Measurements from ENCODE around the gene PCSK4.
A peak's percentile ranks its signal among the peaks of the same experiment; 100 is the strongest.

Gene PCSK4

DNA sequence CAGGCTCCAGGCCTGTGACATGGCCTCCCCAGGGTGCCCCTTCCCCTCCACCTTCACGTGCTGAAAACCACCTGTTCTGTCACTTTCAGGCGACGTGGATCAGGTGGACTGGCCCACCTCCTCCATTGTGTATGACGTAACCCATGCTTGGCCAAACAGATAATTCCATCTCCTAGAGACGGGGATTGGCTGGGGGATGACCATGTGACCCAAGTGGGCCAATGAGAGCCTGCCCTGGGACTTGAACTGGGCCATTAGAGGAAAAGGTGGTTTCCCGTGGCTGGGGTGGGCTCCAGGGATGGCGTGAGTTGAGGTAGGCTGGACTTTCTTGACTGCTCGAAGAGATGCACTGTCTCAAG, 26.2 kb upstream of the PCSK4 start:
- Histone ChIP-seq H3K4ac (ENCODE audit: low read depth in 1 of 2, low read length in 2 of 2) (no peak overlapping the region), H3K23ac (ENCODE audit: low read length in 2 of 2) (no peak overlapping the region), H3K4me1 (ENCODE audit: control insufficient read depth, insufficient read depth, low read depth, low read length) (peaks cover 22% of the 10 kb centered on the region), H3K4me2 (ENCODE audit: low read length, poor library complexity, severe bottlenecking) (no peak overlapping the region), H2BK120ac (ENCODE audit: low read depth, low read length) (no peak overlapping the region), H4K8ac (ENCODE audit: low read length) (no peak overlapping the region), H3K18ac (ENCODE audit: low read depth in 1 of 2, low read length in 2 of 2) (no peak overlapping the region), H3K14ac (ENCODE audit: low read length in 2 of 2) (no peak overlapping the region), H2AFZ (ENCODE audit: low read depth, low read length) (no peak overlapping the region), H3K79me1 (replicated peaks; ENCODE audit: low read length, poor library complexity, severe bottlenecking) (peaks cover 8% of the 10 kb centered on the region), H3K36me3 (ENCODE audit: control insufficient read depth in 1 of 2, insufficient read depth in 2 of 2, low read depth in 1 of 2, low read length in 2 of 2) (no peaks in the 10 kb centered on the region), H3K9ac (ENCODE audit: low read length) (no peak overlapping the region), H2BK5ac (ENCODE audit: low read depth, low read length, poor library complexity, severe bottlenecking) (no peak overlapping the region), H2AK5ac (ENCODE audit: low read length, severe bottlenecking) (no peak overlapping the region), H4K91ac (ENCODE audit: low read length) (no peak overlapping the region), H3K27me3 (ENCODE audit: control insufficient read depth in 1 of 2, insufficient read depth in 1 of 2, low read length in 2 of 2) (peaks cover 12 to 65% of the 10 kb centered on the region in 2 experiments), H2BK12ac (ENCODE audit: low read length in 2 of 2) (no peak overlapping the region), H3K9me3 (ENCODE audit: control insufficient read depth, low read length) (peaks cover 2% of the 10 kb centered on the region), H3K27ac (ENCODE audit: low read length, poor library complexity, severe bottlenecking) (no peak overlapping the region), H2BK15ac (ENCODE audit: low read depth, poor library complexity, severe bottlenecking) (no peak overlapping the region), H3K4me3 (ENCODE audit: insufficient read depth in 1 of 2, low read depth in 1 of 2, low read length in 2 of 2) (no peak overlapping the region)
- DNase-seq, result no peak
- 79% methylated on average over 8 of the region's 8 CpGs for WGBS

DNA sequence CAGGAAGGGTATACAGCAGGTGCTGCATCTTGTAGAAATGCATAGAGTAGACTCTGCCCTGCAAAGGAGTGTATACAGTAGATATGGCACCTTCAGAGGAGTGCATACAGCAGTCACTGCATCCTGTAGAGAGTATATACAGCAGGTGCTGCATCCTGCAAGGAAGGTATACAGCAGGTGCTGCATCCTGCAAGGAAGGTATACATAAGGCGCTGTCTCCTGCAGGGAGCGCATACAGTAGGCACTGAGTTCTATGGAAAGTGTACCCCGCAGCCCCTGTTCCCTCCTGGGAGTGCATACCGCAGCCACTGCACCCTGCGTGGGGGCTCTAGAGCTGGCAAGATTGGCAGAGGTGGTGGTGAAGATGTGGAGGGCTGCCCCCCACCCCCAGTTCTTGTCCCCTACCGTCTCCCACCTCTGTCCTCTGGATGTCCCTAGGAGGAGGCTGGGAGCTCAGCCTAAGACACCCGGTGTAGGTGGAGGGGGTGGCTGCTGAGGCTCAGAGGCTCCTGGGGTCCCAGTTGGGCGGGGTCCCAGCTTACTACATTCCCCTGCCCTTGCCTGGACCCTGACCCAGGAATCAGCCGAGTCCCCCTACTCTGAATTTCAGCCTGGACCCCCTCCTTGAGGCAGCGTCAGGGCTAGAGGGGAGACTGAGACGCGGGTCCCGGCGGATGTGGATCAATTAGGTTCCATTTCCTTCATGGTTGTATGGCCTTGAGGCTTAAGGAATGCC, 25.0 kb upstream of the PCSK4 start:
- Histone ChIP-seq H3K4me3 (ENCODE audit: insufficient read depth in 1 of 2, low read depth in 1 of 2, low read length in 2 of 2) (no peak overlapping the region), H3K36me3 (ENCODE audit: control insufficient read depth in 1 of 2, insufficient read depth in 2 of 2, low read depth in 1 of 2, low read length in 2 of 2) (peaks cover 0 to 6% of the 10 kb centered on the region in 2 experiments), H2BK12ac (ENCODE audit: low read length in 2 of 2) (no peak overlapping the region), H3K18ac (ENCODE audit: low read depth in 1 of 2, low read length in 2 of 2) (no peak overlapping the region), H3K4me2 (ENCODE audit: low read length, poor library complexity, severe bottlenecking) (no peak overlapping the region), H3K4me1 (ENCODE audit: control insufficient read depth, insufficient read depth, low read depth, low read length) (peaks cover 22% of the 10 kb centered on the region), H3K9ac (ENCODE audit: low read length) (no peak overlapping the region), H2BK5ac (ENCODE audit: low read depth, low read length, poor library complexity, severe bottlenecking) (no peak overlapping the region), H3K27me3 (ENCODE audit: control insufficient read depth in 1 of 2, insufficient read depth in 1 of 2, low read length in 2 of 2) (peaks cover 11 to 58% of the 10 kb centered on the region in 2 experiments), H2BK15ac (ENCODE audit: low read depth, poor library complexity, severe bottlenecking) (no peak overlapping the region), H4K91ac (ENCODE audit: low read length) (no peak overlapping the region), H2BK120ac (ENCODE audit: low read depth, low read length) (no peak overlapping the region), H3K4ac (ENCODE audit: low read depth in 1 of 2, low read length in 2 of 2) (no peak overlapping the region), H3K14ac (ENCODE audit: low read length in 2 of 2) (no peak overlapping the region), H2AFZ (ENCODE audit: low read depth, low read length) (no peak overlapping the region), H3K27ac (ENCODE audit: low read length, poor library complexity, severe bottlenecking) (no peak overlapping the region), H4K8ac (ENCODE audit: low read length) (no peak overlapping the region), H3K9me3 (ENCODE audit: control insufficient read depth, low read length) (peaks cover 2% of the 10 kb centered on the region), H2AK5ac (ENCODE audit: low read length, severe bottlenecking) (no peak overlapping the region), H3K79me1 (replicated peaks; ENCODE audit: low read length, poor library complexity, severe bottlenecking) (peaks cover 8% of the 10 kb centered on the region), H3K23ac (ENCODE audit: low read length in 2 of 2) (no peak overlapping the region)
- no peak for DNase-seq
- WGBS, result 85% methylated on average over 13 of the region's 14 CpGs

DNA sequence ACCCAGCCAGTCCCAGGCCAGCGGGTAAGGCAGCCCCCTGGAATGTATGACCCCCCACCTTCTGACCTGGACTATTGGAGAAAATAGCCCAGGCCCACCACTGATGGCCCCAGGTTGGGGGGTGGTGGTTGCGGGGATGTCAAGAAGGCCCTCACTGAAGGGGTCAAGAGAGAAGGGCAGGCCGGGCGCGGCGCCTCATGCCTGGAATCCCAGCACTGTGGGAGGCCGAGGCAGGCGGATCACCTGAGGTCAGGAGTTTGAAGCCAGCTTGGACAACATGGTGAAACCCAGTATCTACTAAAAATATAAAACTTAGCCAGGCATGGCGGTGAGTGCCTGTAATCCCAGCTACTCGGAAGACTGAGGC, 24.1 kb upstream of the PCSK4 start:
- no peak overlapping the region for H2BK12ac ChIP-seq (ENCODE audit: low read length in 2 of 2)
- 74% methylated on average over 10 of the region's 10 CpGs for WGBS
- no peak overlapping the region for H3K23ac ChIP-seq (ENCODE audit: low read length in 2 of 2)
- H2AK5ac ChIP-seq (ENCODE audit: low read length, severe bottlenecking), result no peak overlapping the region
- peaks cover 8% of the 10 kb centered on the region for H3K79me1 ChIP-seq (replicated peaks; ENCODE audit: low read length, poor library complexity, severe bottlenecking)
- H4K91ac ChIP-seq (ENCODE audit: low read length), result no peak overlapping the region
- H2BK5ac ChIP-seq (ENCODE audit: low read depth, low read length, poor library complexity, severe bottlenecking), result no peak overlapping the region
- peaks cover 11 to 55% of the 10 kb centered on the region in 2 experiments for H3K27me3 ChIP-seq (ENCODE audit: control insufficient read depth in 1 of 2, insufficient read depth in 1 of 2, low read length in 2 of 2)
- no peak overlapping the region for H3K4ac ChIP-seq (ENCODE audit: low read depth in 1 of 2, low read length in 2 of 2)
- H4K8ac ChIP-seq (ENCODE audit: low read length), result no peak overlapping the region
- H3K27ac ChIP-seq (ENCODE audit: low read length, poor library complexity, severe bottlenecking), result no peak overlapping the region
- peaks cover 22% of the 10 kb centered on the region for H3K4me1 ChIP-seq (ENCODE audit: control insufficient read depth, insufficient read depth, low read depth, low read length)
- H3K18ac ChIP-seq (ENCODE audit: low read depth in 1 of 2, low read length in 2 of 2), result no peak overlapping the region
- DNase-seq, result no peak
- no peak overlapping the region for H2BK120ac ChIP-seq (ENCODE audit: low read depth, low read length)
- no peak overlapping the region for H2AFZ ChIP-seq (ENCODE audit: low read depth, low read length)
- H3K9me3 ChIP-seq (ENCODE audit: control insufficient read depth, low read length), result peaks cover 2% of the 10 kb centered on the region
- H2BK15ac ChIP-seq (ENCODE audit: low read depth, poor library complexity, severe bottlenecking), result no peak overlapping the region
- no peak overlapping the region for H3K4me3 ChIP-seq (ENCODE audit: insufficient read depth in 1 of 2, low read depth in 1 of 2, low read length in 2 of 2)
- H3K4me2 ChIP-seq (ENCODE audit: low read length, poor library complexity, severe bottlenecking), result no peak overlapping the region
- H3K14ac ChIP-seq (ENCODE audit: low read length in 2 of 2), result no peak overlapping the region
- H3K9ac ChIP-seq (ENCODE audit: low read length), result no peak overlapping the region
- H3K36me3 ChIP-seq (ENCODE audit: control insufficient read depth in 1 of 2, insufficient read depth in 2 of 2, low read depth in 1 of 2, low read length in 2 of 2), result peaks cover 0 to 9% of the 10 kb centered on the region in 2 experiments

DNA sequence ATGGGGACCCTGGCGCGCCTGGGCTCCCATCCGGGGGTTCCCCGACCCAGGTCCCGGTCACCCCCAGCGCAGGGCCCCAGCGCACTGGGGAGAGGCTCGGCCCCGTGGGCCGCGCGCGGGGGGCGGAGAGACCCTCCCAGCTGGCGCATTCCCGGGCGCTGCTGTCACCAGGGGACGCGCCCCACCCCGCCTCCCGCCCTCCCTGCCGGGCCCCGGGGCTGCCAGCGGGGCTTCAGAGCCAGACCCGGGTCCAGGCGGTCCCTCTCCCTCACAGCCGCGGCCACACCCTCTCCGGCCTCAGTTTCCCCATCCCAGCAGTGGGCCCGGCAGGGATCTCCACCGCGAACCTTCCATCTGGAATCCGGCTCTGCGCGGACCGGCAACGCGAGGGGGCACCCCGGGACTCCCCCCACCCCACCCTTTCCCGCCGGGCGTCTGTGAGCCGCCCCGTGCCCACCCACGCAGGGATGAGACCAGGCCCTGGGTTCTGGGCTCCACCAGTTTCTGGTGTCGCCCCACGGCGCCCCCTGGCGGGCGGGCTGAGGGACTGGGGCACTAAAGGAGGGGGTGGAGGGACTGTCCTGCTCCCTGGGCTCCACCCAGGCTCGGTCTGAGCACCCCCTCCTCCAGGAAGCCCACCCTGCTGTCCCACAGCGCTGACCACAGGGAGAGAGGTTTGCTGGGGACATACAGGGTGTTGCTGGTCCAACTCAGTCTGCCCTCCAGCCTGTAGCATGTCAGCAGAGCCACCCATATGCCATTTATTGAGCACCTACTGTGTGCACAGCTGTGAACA, 23.5 kb upstream of the PCSK4 start:
- 13% methylated on average over 42 of the region's 52 CpGs for WGBS
- H4K8ac ChIP-seq (ENCODE audit: low read length), result peak overlapping the region; percentile 81
- peaks cover 2% of the 10 kb centered on the region for H3K9me3 ChIP-seq (ENCODE audit: control insufficient read depth, low read length)

More for the DNA sequence above, 23.5 kb upstream of the PCSK4 start:
- Histone ChIP-seq H3K18ac (ENCODE audit: low read depth in 1 of 2, low read length in 2 of 2) (peak overlapping the region; percentile 61 to 66), H3K27ac (ENCODE audit: low read length, poor library complexity, severe bottlenecking) (no peak overlapping the region), H3K4ac (ENCODE audit: low read depth in 1 of 2, low read length in 2 of 2) (peak overlapping the region in 1 of 2 experiments; percentile 70), H4K91ac (ENCODE audit: low read length) (peak overlapping the region; percentile 67), H2BK5ac (ENCODE audit: low read depth, low read length, poor library complexity, severe bottlenecking) (peak overlapping the region; percentile 24), H3K79me1 (replicated peaks; ENCODE audit: low read length, poor library complexity, severe bottlenecking) (peaks cover 8% of the 10 kb centered on the region), H2BK15ac (ENCODE audit: low read depth, poor library complexity, severe bottlenecking) (peak overlapping the region; percentile 4), H2BK12ac (ENCODE audit: low read length in 2 of 2) (peak overlapping the region in 1 of 2 experiments; percentile 38), H2BK120ac (ENCODE audit: low read depth, low read length) (peak overlapping the region; percentile 55), H3K27me3 (ENCODE audit: control insufficient read depth in 1 of 2, insufficient read depth in 1 of 2, low read length in 2 of 2) (peaks cover 9 to 51% of the 10 kb centered on the region in 2 experiments), H3K14ac (ENCODE audit: low read length in 2 of 2) (no peak overlapping the region), H3K4me1 (ENCODE audit: control insufficient read depth, insufficient read depth, low read depth, low read length) (peaks cover 22% of the 10 kb centered on the region), H3K36me3 (ENCODE audit: control insufficient read depth in 1 of 2, insufficient read depth in 2 of 2, low read depth in 1 of 2, low read length in 2 of 2) (peaks cover 0 to 9% of the 10 kb centered on the region in 2 experiments), H3K9ac (ENCODE audit: low read length) (peak overlapping the region; percentile 70), H3K4me2 (ENCODE audit: low read length, poor library complexity, severe bottlenecking) (peak overlapping the region; percentile 84), H3K23ac (ENCODE audit: low read length in 2 of 2) (no peak overlapping the region), H3K4me3 (ENCODE audit: insufficient read depth in 1 of 2, low read depth in 1 of 2, low read length in 2 of 2) (peak overlapping the region; percentile 44 to 66), H2AFZ (ENCODE audit: low read depth, low read length) (no peak overlapping the region), H2AK5ac (ENCODE audit: low read length, severe bottlenecking) (no peak overlapping the region)
- DNase-seq, result peak; percentile 60

Measured in mesenchymal stem cell (in vitro differentiated cells and primary cell).